HUES6 (cell line): ENCODE results near the gene ZAP70.

Source experiments
- H3K27ac ChIP-seq: 2 replicates; pipeline ENCODE4 v1.7.0; 2013; ENCODE audit warnings: low read depth, mild to moderate bottlenecking, low read length, inconsistent platforms
- H3K27me3 ChIP-seq: 2 replicates; pipeline ENCODE4 v1.6.1; 2013; ENCODE audit warnings: low read length; ENCODE audit not compliant: control insufficient read depth, insufficient read depth
- H3K36me3 ChIP-seq: 2 replicates; pipeline ENCODE4 v1.6.1; 2013; ENCODE audit warnings: low read length; ENCODE audit not compliant: control insufficient read depth, insufficient read depth
- H3K4me1 ChIP-seq: 2 replicates; pipeline ENCODE4 v1.6.1; 2013; ENCODE audit warnings: low read length; ENCODE audit not compliant: control insufficient read depth, insufficient read depth
- H3K4me3 ChIP-seq: 2 replicates; pipeline ENCODE4 v1.5.1; 2013; ENCODE audit warnings: low read depth, low read length
- H3K9ac ChIP-seq: one replicate; pipeline ENCODE4 v1.6.1; 2013; ENCODE audit warnings: mild to moderate bottlenecking, low read length
- H3K9me3 ChIP-seq: 2 replicates; pipeline ENCODE4 v1.6.1; 2013; ENCODE audit warnings: low read depth, low read length; ENCODE audit not compliant: control insufficient read depth, insufficient read depth

Gene ZAP70

DNA sequence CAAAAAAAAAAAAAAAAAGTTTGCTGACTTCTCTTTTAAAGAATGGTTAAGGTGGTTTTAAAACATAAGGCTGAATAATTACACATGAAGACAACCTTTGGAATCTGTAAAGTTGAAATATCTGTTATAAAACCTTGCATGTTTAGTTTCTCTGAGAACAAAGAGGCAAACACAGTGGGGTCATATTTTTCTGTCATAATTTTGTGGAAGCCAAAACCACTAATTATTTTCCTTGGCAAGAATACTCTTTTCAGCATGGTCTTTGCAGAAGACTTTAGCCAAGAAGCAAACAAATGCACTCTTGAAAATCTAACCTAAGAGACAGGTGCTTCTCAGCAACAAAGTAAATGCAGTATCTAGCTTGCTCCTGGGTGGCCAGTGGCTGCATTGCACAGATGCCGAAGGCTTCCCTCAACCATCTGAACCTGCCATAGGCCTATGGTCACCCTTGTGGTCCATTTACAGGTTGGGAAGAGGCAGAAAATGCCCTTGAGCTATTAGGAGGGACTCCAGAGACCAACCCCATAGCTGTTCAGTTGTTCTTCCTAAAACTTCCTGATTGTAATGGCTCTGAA lies 44.8 kb downstream of the ZAP70 start:
- Histone ChIP-seq H3K9me3 (no peaks in the 10 kb centered on the region), H3K36me3 (peaks cover 63% of the 10 kb centered on the region)

DNA sequence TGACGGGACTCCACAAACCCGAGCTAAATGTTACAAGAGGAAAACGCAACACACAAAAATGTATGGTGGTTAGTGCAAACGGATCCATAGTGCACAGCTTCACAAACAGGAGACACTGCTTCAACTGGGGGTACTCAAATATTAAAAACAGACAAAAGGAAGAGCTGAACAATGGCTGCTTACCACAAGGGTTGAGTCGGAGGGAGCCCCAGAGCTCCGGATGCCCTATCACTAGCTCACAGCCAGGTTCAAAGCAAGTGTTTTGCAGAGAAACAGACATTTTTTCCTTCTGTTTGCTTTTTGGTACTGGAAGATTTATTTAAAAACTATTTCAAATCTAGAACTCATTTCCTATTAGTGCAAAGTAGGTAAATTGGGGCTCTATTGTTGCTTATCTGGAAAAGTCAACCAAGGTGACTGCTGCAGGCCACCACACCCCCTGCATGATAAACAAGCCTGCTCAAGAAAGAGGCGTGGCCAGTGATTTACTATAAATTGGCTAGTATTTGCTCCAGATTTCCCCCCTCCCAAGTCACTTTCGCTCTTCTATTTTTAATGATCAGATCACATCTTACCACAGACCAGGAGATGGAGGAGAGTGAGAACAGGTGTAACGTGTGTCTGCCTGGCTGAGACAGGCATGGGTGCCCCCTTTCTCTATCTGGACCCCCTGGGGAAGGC lies 46.5 kb downstream of the ZAP70 start:
- no peak overlapping the region for H3K4me3 ChIP-seq
- H3K9ac ChIP-seq, result no peak overlapping the region
- peaks cover 14% of the 10 kb centered on the region for H3K4me1 ChIP-seq
- peaks cover 77% of the 10 kb centered on the region for H3K36me3 ChIP-seq
- no peaks in the 10 kb centered on the region for H3K9me3 ChIP-seq
- no peaks in the 10 kb centered on the region for H3K27me3 ChIP-seq
- H3K27ac ChIP-seq, result no peak overlapping the region

More for the DNA sequence above, 44.8 kb downstream of the ZAP70 start:
- Histone ChIP-seq H3K4me3 (no peak overlapping the region), H3K27me3 (no peaks in the 10 kb centered on the region), H3K27ac (no peak overlapping the region), H3K4me1 (peaks cover 9% of the 10 kb centered on the region), H3K9ac (no peak overlapping the region)

DNA sequence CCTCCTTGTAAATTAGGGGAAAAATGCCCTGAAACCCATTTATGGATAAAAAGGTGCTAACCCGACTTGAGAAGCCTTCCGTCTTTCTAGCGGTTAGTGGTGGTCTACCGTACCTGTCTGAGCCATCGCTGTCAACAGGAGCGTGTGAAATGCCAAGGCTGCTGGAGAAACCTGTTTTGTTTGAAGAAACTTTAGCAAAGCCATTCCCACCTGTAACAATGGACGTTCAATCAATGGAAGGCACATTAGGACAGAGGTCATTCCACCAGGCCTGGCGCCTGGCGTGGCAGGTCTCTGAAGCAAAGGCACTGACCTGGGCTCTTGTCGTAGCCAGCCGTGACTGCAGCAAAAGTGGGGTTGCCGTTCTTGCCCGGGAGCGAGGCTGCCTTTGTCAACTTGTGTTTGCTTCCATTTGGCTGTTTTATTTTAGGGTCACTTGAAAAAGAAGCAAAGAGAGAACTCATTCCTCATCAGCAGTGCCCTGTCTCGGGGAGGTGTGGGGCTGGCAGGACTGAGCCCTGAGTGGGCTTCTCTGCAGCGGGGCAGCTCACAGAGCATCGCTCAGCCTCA lies 47.2 kb downstream of the ZAP70 start:
- Histone ChIP-seq H3K27ac (no peak overlapping the region), H3K36me3 (peaks cover 83% of the 10 kb centered on the region), H3K4me3 (no peak overlapping the region), H3K9ac (no peak overlapping the region), H3K27me3 (no peaks in the 10 kb centered on the region), H3K9me3 (no peaks in the 10 kb centered on the region), H3K4me1 (peaks cover 14% of the 10 kb centered on the region)

DNA sequence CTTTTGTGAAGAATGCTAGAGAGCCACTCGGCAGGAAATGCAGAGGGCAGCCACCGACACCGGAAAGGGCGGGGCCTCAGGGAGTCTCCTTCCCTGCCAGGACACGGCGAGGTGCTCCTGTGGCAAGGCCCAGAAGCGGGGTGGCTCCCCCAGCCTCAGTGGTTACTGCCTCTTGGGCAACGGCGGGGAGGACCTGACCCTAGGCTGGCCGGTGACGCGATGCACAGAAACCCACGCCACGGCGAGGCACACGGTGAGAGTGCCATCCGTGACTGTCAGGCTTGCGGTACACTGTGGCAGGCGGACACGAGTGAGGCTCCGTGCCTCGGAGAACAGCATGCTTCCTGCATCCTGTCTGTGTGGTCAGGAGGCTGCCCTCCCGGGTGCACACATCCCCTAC lies 47.8 kb downstream of the ZAP70 start:
- no peaks in the 10 kb centered on the region for H3K27me3 ChIP-seq

DNA sequence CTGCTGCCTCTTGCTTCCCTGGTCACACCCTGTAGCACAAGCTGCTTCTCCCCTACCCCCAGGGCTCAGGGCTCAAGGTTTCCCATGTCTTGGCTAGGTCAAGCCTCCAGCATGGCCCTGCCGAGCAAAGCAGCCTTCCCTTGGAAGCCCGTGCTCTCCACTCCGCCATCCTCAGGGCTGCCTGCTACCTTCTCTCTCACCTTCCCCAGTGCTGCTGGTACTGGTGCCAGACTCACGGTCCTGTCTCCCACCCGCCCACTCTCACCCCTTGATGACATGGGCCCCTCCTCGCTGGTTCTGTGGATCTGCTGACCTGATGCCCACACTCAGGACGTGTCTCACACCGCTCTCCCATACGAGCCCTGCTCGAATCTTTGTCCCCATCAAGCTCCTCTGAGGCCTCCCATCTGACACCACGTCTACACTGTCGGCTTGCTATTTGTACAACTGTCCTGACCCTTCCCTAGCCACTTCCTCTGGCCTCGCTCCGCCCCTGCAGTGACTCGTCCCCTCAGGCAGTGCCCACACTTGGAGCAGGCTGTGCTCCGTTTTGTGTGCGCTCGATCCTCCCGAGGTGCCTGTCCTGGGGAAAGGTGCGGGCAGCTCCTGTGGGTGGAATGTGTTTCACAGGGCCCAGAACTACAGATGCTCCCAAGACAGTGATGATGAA lies 49.9 kb downstream of the ZAP70 start:
- Histone ChIP-seq H3K4me3 (no peak overlapping the region), H3K4me1 (peaks cover 14% of the 10 kb centered on the region), H3K27ac (no peak overlapping the region), H3K36me3 (peaks cover 71% of the 10 kb centered on the region), H3K27me3 (no peaks in the 10 kb centered on the region), H3K9me3 (no peaks in the 10 kb centered on the region), H3K9ac (no peak overlapping the region)

More for the DNA sequence above, 47.8 kb downstream of the ZAP70 start:
- no peak overlapping the region for H3K27ac ChIP-seq
- no peak overlapping the region for H3K9ac ChIP-seq
- peaks cover 83% of the 10 kb centered on the region for H3K36me3 ChIP-seq
- no peaks in the 10 kb centered on the region for H3K9me3 ChIP-seq
- H3K4me1 ChIP-seq, result peaks cover 14% of the 10 kb centered on the region
- H3K4me3 ChIP-seq, result no peak overlapping the region

DNA sequence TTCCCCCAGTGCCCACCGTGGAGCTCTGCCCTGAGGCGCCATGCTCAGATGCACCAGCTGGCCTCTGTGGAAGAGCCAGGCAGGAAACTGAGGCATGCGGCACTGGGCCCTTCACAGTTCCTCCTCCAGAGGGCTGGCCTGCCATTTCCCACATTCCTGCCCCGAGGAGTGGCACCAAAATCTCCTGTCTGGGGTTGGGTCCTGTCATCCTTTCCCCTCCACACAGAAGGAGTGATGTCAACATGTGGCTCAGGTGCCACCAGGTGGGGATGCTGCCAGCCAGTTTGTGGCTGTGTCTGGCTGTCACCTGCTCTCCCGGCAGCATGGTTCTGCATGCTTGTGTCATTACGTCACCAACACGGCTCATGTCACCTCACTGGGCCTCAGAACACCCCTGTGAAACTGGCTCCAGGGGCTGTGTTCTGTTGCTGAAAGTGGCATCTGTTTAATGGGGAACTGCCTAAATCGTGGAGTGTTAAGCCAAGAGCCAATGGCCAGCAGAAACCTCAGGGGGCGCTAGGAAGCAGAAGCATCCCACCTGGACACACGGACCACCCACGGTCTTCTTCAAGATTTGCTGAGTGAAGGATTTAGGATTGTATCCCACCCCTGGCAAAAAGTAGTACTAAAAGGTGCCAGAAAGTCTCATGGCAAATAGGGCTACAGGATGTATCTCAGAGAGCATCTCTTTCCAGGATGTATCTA lies 51.3 kb downstream of the ZAP70 start:
- Histone ChIP-seq H3K27me3 (peaks cover under 1% of the 10 kb centered on the region; the same call in 1 of the 2 replicates), H3K9ac (no peak overlapping the region), H3K4me3 (no peak overlapping the region), H3K9me3 (no peaks in the 10 kb centered on the region), H3K36me3 (peaks cover 58% of the 10 kb centered on the region), H3K27ac (no peak overlapping the region), H3K4me1 (peaks cover 19% of the 10 kb centered on the region)

DNA sequence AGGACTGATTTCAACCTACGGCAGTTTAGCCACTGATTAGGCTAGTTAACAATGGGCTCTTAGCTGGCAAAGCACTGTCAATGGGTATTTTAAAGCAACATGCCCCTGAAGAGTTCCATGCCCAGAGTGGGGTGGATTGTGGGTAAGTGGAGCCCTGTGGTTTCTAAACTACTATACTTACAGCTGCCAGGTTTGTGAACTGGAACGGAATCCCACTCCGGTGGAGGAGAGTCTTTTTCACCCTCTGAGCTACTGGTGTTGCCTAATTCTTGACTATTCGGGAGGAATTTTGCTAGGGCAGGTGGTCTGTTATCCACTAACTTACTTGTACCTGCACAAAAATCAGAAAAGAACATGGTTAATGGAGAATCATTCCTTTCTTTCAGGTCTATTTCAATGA lies 52.6 kb downstream of the ZAP70 start:
- Histone ChIP-seq H3K4me1 (peaks cover 30% of the 10 kb centered on the region), H3K9me3 (no peaks in the 10 kb centered on the region), H3K4me3 (no peak overlapping the region), H3K27ac (no peak overlapping the region), H3K27me3 (peaks cover 6% of the 10 kb centered on the region; the same call in 1 of the 2 replicates), H3K36me3 (peaks cover 48% of the 10 kb centered on the region), H3K9ac (no peak overlapping the region)

DNA sequence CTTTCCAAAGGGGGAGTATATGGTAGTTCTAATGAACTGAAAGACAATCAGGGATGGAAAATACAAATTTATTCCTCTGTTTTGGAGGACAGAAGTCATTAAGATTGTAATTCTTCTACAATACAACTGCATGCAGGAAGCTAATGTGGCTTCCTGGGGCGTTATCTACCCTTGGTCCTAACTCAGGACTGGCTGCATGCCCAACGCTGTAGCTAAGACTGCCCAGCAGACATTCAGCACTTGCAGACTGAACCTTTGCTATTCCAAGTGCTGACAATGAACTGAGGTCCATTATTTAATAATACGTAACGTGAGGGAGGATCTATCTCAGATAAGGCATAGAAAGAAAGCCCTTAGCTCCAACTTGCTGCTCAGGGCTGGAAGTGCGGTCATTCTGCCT lies 53.2 kb downstream of the ZAP70 start:
- H3K36me3 ChIP-seq, result peaks cover 42% of the 10 kb centered on the region
- H3K27me3 ChIP-seq, result peaks cover 6% of the 10 kb centered on the region; the same call in 1 of the 2 replicates
- H3K9me3 ChIP-seq, result no peaks in the 10 kb centered on the region
- no peak overlapping the region for H3K9ac ChIP-seq
- H3K4me1 ChIP-seq, result peaks cover 31% of the 10 kb centered on the region
- no peak overlapping the region for H3K4me3 ChIP-seq
- H3K27ac ChIP-seq, result no peak overlapping the region

DNA sequence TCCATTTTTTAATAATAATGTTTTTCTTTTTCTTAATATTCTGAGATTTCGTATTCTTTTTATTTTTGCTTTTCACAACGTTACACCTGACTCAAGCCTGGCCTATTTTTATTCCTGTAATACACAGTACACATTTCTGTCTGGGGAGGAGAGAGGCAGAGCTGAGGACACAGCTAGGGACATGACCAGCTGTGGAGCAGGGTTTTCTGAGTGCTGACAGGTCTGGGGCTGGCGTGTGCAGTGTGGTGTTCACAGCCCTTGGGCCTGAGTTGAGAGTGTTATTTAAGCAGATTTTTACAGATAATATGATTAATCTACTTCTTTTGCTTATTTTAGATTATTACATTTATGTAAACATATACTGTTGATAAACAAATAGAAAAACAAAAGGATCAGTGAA lies 55.9 kb downstream of the ZAP70 start:
- no peak overlapping the region for H3K27ac ChIP-seq
- peaks cover 23% of the 10 kb centered on the region for H3K4me1 ChIP-seq
- peaks cover 37% of the 10 kb centered on the region for H3K36me3 ChIP-seq
- no peak overlapping the region for H3K9ac ChIP-seq
- no peaks in the 10 kb centered on the region for H3K9me3 ChIP-seq
- H3K27me3 ChIP-seq, result peaks cover 6% of the 10 kb centered on the region; the same call in 1 of the 2 replicates
- no peak overlapping the region for H3K4me3 ChIP-seq

DNA sequence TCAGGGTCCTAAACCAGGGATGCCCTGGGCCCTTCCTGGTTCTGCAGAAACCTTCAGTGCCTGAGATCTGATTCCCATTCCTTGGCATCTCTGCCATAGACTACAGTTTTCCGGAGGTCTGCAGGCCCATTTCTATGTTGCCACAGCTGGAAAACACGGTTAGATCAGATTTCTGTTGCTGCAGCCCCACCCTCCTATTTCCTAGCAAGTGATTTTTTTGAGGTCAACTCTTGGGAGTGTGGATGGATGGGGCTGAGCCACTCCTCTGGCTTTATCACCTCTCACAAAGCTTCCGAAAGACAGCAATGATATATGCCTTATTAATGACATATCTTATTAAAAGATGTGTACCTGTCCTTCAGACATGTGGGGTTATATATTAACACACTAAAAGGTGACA lies 56.3 kb downstream of the ZAP70 start:
- Histone ChIP-seq H3K4me3 (no peak overlapping the region), H3K9ac (no peak overlapping the region), H3K36me3 (peaks cover 34% of the 10 kb centered on the region), H3K4me1 (peaks cover 23% of the 10 kb centered on the region), H3K27ac (no peak overlapping the region), H3K27me3 (peaks cover 6% of the 10 kb centered on the region; the same call in 1 of the 2 replicates), H3K9me3 (no peaks in the 10 kb centered on the region)
